Measurements from ENCODE around the gene ZNF213.

DNA sequence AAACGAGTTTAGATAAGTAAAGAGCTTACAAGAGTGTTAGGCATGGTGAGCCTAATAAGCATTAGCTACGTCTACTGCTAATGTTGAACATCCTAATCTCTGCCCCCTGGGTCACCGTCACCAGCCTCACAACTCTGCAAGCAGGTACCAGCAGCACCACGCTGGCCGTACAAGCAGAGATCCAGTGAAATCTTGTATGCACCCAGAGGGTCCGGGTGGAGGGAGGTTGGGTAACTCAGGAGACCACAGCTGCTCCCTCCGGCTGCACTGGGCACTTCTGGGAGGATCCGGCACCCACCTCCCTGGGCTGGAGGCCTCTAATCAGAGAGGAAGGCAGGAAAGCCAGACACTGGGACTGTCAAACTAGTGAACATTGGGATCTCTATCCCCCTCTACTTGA is 44.8 kb downstream of the ZNF213 start:
- TF ChIP-seq CTCF (IDR thresholded peaks at IDR 0.05) (no peak), POLR2A (IDR thresholded peaks at IDR 0.05) (no peak)
